Smooth muscle cell (in vitro differentiated cells): ENCODE results near the gene RAB7B. TPM values are rescaled to one million over a fixed set of nuclear protein-coding genes. Genes with fewer than 3 reads are reported as not detected.

Experiments
- DNase-seq: peaks from one replicate; lab custom pipeline; 2025; ENCODE audit not compliant: unreplicated experiment; lab: John Stamatoyannopoulos, UW
- H2AFZ ChIP-seq: fragments of 200-600 bp; sonication (generic); 2 replicates; pipeline ENCODE4 v1.6.0; 2016; ENCODE audit warnings: antibody characterized with exemption, low read depth, mild to moderate bottlenecking
- H3F3A ChIP-seq: fragments of 200-600 bp; sonication (generic); 2 replicates; pipeline ENCODE4 v1.6.0; 2017; ENCODE audit warnings: antibody characterized with exemption, low read depth
- H3K27ac ChIP-seq: fragments of 200-600 bp; sonication (generic); 2 replicates; pipeline ENCODE4 v1.5.1; 2016; ENCODE audit warnings: low read depth, mild to moderate bottlenecking
- H3K27me3 ChIP-seq: fragments of 200-600 bp; sonication (generic); 2 replicates; pipeline ENCODE4 v1.6.1; 2016; ENCODE audit warnings: low read depth, mild to moderate bottlenecking
- H3K36me3 ChIP-seq: fragments of 200-600 bp; sonication (generic); 2 replicates; pipeline ENCODE4 v1.5.1; 2016; ENCODE audit warnings: low read depth
- H3K4me1 ChIP-seq: fragments of 200-600 bp; sonication (generic); 2 replicates; pipeline ENCODE4 v1.5.1; 2016; ENCODE audit warnings: low read depth
- H3K4me2 ChIP-seq: fragments of 200-600 bp; sonication (generic); 2 replicates; pipeline ENCODE4 v1.6.0; 2016; ENCODE audit warnings: mild to moderate bottlenecking
- H3K4me3 ChIP-seq: fragments of 200-600 bp; sonication (generic); 2 replicates; pipeline ENCODE4 v1.5.1; 2016; ENCODE audit warnings: mild to moderate bottlenecking
- H3K79me2 ChIP-seq: fragments of 200-600 bp; sonication (generic); 2 replicates; pipeline ENCODE4 v1.6.0; 2016; ENCODE audit warnings: low read depth, mild to moderate bottlenecking
- H3K9ac ChIP-seq: fragments of 200-600 bp; sonication (generic); 2 replicates; pipeline ENCODE4 v1.6.0; 2016; ENCODE audit warnings: low read depth
- H3K9me3 ChIP-seq: fragments of 200-600 bp; sonication (generic); replicated peaks from 2 replicates; pipeline ENCODE4 v1.5.1; 2016; ENCODE audit warnings: low read depth
- H4K20me1 ChIP-seq: fragments of 200-600 bp; sonication (generic); 2 replicates; pipeline ENCODE4 v1.6.0; 2016; ENCODE audit warnings: low read depth
- CTCF ChIP-seq: fragments of 200-600 bp; sonication (generic); IDR thresholded peaks from 2 replicates; pipeline ENCODE4 v1.5.1; 2017; ENCODE audit warnings: borderline replicate concordance, mild to moderate bottlenecking, antibody characterized with exemption; ENCODE audit not compliant: insufficient read depth, poor library complexity, severe bottlenecking
- whole genome bisulfite sequencing: methylation state at CpG from one replicate; pipeline ENCODE4 v1.1.7; 2016; ENCODE audit warnings: low lambda C conversion rate; 5-methylcytosine and 5-hydroxymethylcytosine counted together
- polyA plus RNA-seq: library from polyadenylated mRNA; unstranded; fragments of >200 nt; fragmentation: Nextera tagmentation; extraction: Ambion mirVana; gene quantifications from 2 replicates; pipeline ENCODE4 v1.2.1, GENCODE V29; 2016
- total RNA-seq: library from RNA; depleted of rRNA; stranded (reverse); fragments of >200 nt; gene quantifications from 2 replicates; pipeline ENCODE4 v1.2.3, GENCODE V29; 2014

Gene RAB7B
- total and polyA plus RNA-seq, 2 experiments from 2014 or later: 13.0 to 13.6 TPM

GRCh38 chr1:205969229-205969628 is 34.0 kb downstream of the RAB7B start:
- no peaks in the 10 kb centered on the region for H3K9me3 ChIP-seq
- no peaks in the 10 kb centered on the region for H3K36me3 ChIP-seq
- no peak overlapping the region for H2AFZ ChIP-seq
- H3K27me3 ChIP-seq: no peaks in the 10 kb centered on the region
- H3K9ac ChIP-seq: no peak overlapping the region
- DNase-seq: no peak
- no peaks in the 10 kb centered on the region for H3F3A ChIP-seq
- H3K4me2 ChIP-seq: no peak overlapping the region
- H3K79me2 ChIP-seq: no peaks in the 10 kb centered on the region
- no peak for TF ChIP-seq CTCF
- 88% methylated on average over 8 of the region's 8 CpGs for WGBS
- peaks cover 6% of the 10 kb centered on the region for H3K4me1 ChIP-seq
- H4K20me1 ChIP-seq: no peaks in the 10 kb centered on the region
- no peak overlapping the region for H3K27ac ChIP-seq
- H3K4me3 ChIP-seq: no peak overlapping the region

GRCh38 chr1:205967554-205968335 is 35.5 kb downstream of the RAB7B start:
- DNase-seq: no peak
- 78% methylated on average over 10 of the region's 10 CpGs for WGBS
- Histone ChIP-seq H3K4me1 (peaks cover 6% of the 10 kb centered on the region), H3K36me3 (no peaks in the 10 kb centered on the region), H2AFZ (no peak overlapping the region), H3F3A (no peaks in the 10 kb centered on the region), H3K4me3 (no peak overlapping the region), H3K9me3 (no peaks in the 10 kb centered on the region), H3K4me2 (no peak overlapping the region), H3K79me2 (no peaks in the 10 kb centered on the region), H3K27ac (no peak overlapping the region), H4K20me1 (no peaks in the 10 kb centered on the region), H3K9ac (no peak overlapping the region), H3K27me3 (no peaks in the 10 kb centered on the region)
- no peak for TF ChIP-seq CTCF

- no peak overlapping the region for H3K9ac ChIP-seq
- TF ChIP-seq CTCF: no peak
- peaks cover 6% of the 10 kb centered on the region for H3K4me1 ChIP-seq
- H3F3A ChIP-seq: no peaks in the 10 kb centered on the region
- no peaks in the 10 kb centered on the region for H3K79me2 ChIP-seq
- H3K9me3 ChIP-seq: no peaks in the 10 kb centered on the region
- 84% methylated on average over 13 of the region's 13 CpGs for WGBS
- no peaks in the 10 kb centered on the region for H3K27me3 ChIP-seq
- no peak overlapping the region for H2AFZ ChIP-seq
- H4K20me1 ChIP-seq: no peaks in the 10 kb centered on the region
- no peak overlapping the region for H3K27ac ChIP-seq
- H3K4me2 ChIP-seq: no peak overlapping the region
- H3K4me3 ChIP-seq: no peak overlapping the region
- DNase-seq: no peak
- no peaks in the 10 kb centered on the region for H3K36me3 ChIP-seq
Observed at GRCh38 chr1:205965036-205965884, 37.9 kb downstream of the RAB7B start.
